ENCODE measurements around the gene CYB5RL.

CYB5RL gene

GRCh38 chr1:54225378-54225777, 25.5 kb upstream of the CYB5RL start:
- Histone ChIP-seq H3K4me3 (ENCODE audit: low read depth in 1 of 2, low read length in 1 of 2) (no peak overlapping the region), H3K9me3 (no peaks in the 10 kb centered on the region), H3K36me3 (peaks cover 5% of the 10 kb centered on the region), H3K27me3 (no peaks in the 10 kb centered on the region), H3K27ac (no peak overlapping the region), H3K4me1 (ENCODE audit: control insufficient read depth in 1 of 2, insufficient read depth in 1 of 2, low read depth in 1 of 2, low read length in 1 of 2) (peaks cover 6% of the 10 kb centered on the region in 2 experiments)
- no peak for TF ChIP-seq CTCF (IDR thresholded peaks at IDR 0.05)

DNA sequence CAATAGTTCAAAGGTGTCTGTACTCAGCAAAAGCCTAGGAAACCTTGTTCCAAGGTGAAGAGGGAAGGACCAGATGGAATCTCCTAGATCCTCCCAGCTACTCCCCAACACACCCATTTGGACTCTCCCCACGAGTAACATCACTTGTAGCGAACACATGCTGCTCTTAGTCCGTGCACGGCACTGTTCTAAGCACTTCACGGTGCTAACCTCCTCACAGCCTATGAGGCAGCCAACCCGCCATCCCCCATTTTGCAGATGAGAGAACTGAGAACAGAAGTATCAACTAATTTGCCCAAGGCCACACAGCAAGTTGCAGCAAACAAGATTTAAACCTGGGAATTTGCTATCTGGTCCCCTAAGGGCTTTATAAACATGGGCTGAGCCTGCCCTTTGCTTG, 24.4 kb upstream of the CYB5RL start:
- Histone ChIP-seq H3K27ac (no peak overlapping the region), H3K4me1 (ENCODE audit: control insufficient read depth in 1 of 2, insufficient read depth in 1 of 2, low read depth in 1 of 2, low read length in 1 of 2) (peaks cover 7 to 10% of the 10 kb centered on the region in 2 experiments), H3K36me3 (peaks cover 5% of the 10 kb centered on the region), H3K27me3 (no peaks in the 10 kb centered on the region), H3K9me3 (no peaks in the 10 kb centered on the region), H3K4me3 (ENCODE audit: low read depth in 1 of 2, low read length in 1 of 2) (no peak overlapping the region)
- no peak for TF ChIP-seq CTCF (IDR thresholded peaks at IDR 0.05)

DNA sequence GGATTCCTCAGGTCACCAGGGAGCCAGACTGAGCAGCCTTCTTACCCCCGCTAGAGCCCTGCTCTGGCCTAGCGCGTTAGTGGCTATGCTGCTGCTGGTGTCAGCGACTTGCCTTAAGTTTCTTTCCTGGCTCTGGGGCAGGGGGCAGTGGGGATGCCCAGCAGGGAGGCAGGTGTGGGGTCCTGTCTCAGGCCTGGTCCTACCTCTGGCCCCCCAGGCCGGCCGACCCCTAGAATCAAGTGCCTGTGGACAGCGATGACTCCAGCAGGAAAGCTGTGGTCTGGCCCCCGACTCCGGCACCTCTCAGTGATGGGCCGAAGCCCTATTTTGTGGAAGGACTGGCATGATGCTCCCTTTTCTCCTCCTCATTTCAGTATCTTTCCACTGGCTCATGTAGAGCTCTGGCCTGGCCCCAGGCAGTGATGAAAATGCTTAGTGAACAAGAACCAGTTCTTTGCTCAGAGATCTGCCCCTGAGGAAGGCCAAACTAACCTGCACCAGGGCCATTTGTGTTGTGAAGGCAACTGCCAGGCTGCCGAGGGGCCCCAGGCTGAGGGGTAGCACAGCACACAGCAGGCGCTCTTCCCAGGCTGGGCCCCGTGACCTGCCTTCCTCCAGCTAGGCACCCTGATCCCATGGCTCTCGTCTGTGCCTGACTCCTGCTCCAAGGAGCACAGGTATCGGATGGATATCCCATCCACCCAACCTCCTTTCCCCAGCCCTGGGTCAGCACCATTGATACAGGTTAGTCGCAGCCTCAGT, 23.8 kb upstream of the CYB5RL start:
- Histone ChIP-seq H3K36me3 (peaks cover 8% of the 10 kb centered on the region), H3K27me3 (no peaks in the 10 kb centered on the region), H3K27ac (no peak overlapping the region), H3K4me1 (ENCODE audit: control insufficient read depth in 1 of 2, insufficient read depth in 1 of 2, low read depth in 1 of 2, low read length in 1 of 2) (peaks cover 7 to 10% of the 10 kb centered on the region in 2 experiments), H3K9me3 (no peaks in the 10 kb centered on the region), H3K4me3 (ENCODE audit: low read depth in 1 of 2, low read length in 1 of 2) (no peak overlapping the region)
- no peak for TF ChIP-seq CTCF (IDR thresholded peaks at IDR 0.05)

DNA sequence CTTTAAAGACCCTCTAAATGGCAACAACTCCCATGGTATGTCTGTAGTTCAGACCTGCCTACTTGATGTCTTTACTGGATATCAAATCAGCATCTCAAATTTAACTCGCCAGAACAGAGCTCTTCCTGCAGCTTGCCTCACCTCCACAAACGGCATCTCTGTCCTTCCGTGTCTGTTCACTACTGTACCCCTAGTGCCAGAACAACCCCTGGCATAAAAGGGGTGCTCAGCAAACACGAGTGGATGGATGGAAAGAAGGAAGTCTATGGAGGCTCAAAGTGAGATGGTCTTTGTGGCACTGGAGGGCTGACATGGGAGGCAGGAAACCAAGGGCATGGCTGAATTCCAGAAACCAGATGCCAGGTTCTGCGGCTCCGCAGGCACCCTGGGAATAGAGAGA, 22.9 kb upstream of the CYB5RL start:
- peaks cover 14% of the 10 kb centered on the region for H3K36me3 ChIP-seq
- peaks cover 7 to 10% of the 10 kb centered on the region in 2 experiments for H3K4me1 ChIP-seq (ENCODE audit: control insufficient read depth in 1 of 2, insufficient read depth in 1 of 2, low read depth in 1 of 2, low read length in 1 of 2)
- no peak overlapping the region for H3K4me3 ChIP-seq (ENCODE audit: low read depth in 1 of 2, low read length in 1 of 2)
- H3K27me3 ChIP-seq, result no peaks in the 10 kb centered on the region
- TF ChIP-seq CTCF (IDR thresholded peaks at IDR 0.05), result no peak
- no peaks in the 10 kb centered on the region for H3K9me3 ChIP-seq
- H3K27ac ChIP-seq, result no peak overlapping the region

GRCh38 chr1:54221867-54222484, 22.1 kb upstream of the CYB5RL start:
- peaks cover 7 to 10% of the 10 kb centered on the region in 2 experiments for H3K4me1 ChIP-seq (ENCODE audit: control insufficient read depth in 1 of 2, insufficient read depth in 1 of 2, low read depth in 1 of 2, low read length in 1 of 2)
- H3K27me3 ChIP-seq, result no peaks in the 10 kb centered on the region
- TF ChIP-seq CTCF (IDR thresholded peaks at IDR 0.05), result no peak
- H3K36me3 ChIP-seq, result peaks cover 21% of the 10 kb centered on the region
- no peak overlapping the region for H3K27ac ChIP-seq
- no peaks in the 10 kb centered on the region for H3K9me3 ChIP-seq
- H3K4me3 ChIP-seq (ENCODE audit: low read depth in 1 of 2, low read length in 1 of 2), result no peak overlapping the region
